ENCODE results near the gene SND1.

The SND1 gene

GRCh38 chr7:127651556-127652332 is at the start of gene SND1:
Gene SND1, plus strand, starts transcription at chr7:127652194. Its CDS starts 180 bp downstream, at chr7:127652374.
- TF ChIP-seq CTCF (IDR thresholded peaks at IDR 0.05) = no peak
- peak; percentile 100 for DNase-seq (ENCODE audit: low spot score)
- peak within 1 kb of the TSS; percentile 89 for H3K4me3 ChIP-seq
- H3K27ac ChIP-seq = peak within 1 kb of the TSS; percentile 96

- no peak overlapping the region for H3K4me3 ChIP-seq
- DNase-seq (ENCODE audit: low spot score) = no peak
- TF ChIP-seq CTCF (IDR thresholded peaks at IDR 0.05) = no peak
- H3K27ac ChIP-seq = no peak overlapping the region
Measured at GRCh38 chr7:127608446-127608845, 43.5 kb upstream of the SND1 start.

- TF ChIP-seq CTCF (IDR thresholded peaks at IDR 0.05) = no peak
- DNase-seq (ENCODE audit: low spot score) = no peak
- Histone ChIP-seq H3K4me3 (no peak overlapping the region), H3K27ac (no peak overlapping the region)
Measured at GRCh38 chr7:127609297-127609696, 42.7 kb upstream of the SND1 start.

GRCh38 chr7:127612263-127612662 is 39.7 kb upstream of the SND1 start:
- DNase-seq (ENCODE audit: low spot score) = no peak
- no peak overlapping the region for H3K27ac ChIP-seq
- no peak overlapping the region for H3K4me3 ChIP-seq
- TF ChIP-seq CTCF (IDR thresholded peaks at IDR 0.05) = no peak

- no peak overlapping the region for H3K27ac ChIP-seq
- TF ChIP-seq CTCF (IDR thresholded peaks at IDR 0.05) = no peak
- H3K4me3 ChIP-seq = no peak overlapping the region
- DNase-seq (ENCODE audit: low spot score) = no peak
Measured at GRCh38 chr7:127616724-127617123, 35.3 kb upstream of the SND1 start.

GRCh38 chr7:127618042-127618441 is 34.0 kb upstream of the SND1 start, which contains the start of gene PAX4:
Gene PAX4, minus strand, starts transcription at chr7:127618142. Its CDS starts 2,214 bp downstream, at chr7:127615928.
- TF ChIP-seq CTCF (IDR thresholded peaks at IDR 0.05) = no peak
- Histone ChIP-seq H3K27ac (no peak within 1 kb of the TSS), H3K4me3 (no peak within 1 kb of the TSS)
- DNase-seq (ENCODE audit: low spot score) = no peak

- H3K4me3 ChIP-seq = no peak overlapping the region
- H3K27ac ChIP-seq = no peak overlapping the region
- DNase-seq (ENCODE audit: low spot score) = no peak
- TF ChIP-seq CTCF (IDR thresholded peaks at IDR 0.05) = no peak
Measured at GRCh38 chr7:127618775-127619174, 33.2 kb upstream of the SND1 start.
